Body of pancreas (tissue), 4 donors: ENCODE data around the gene RUNDC1.

ENCODE experiments used
- CTCF ChIP-seq, 7 experiments: fragments of 450-650 bp in 4 of 7; fragments of 200-600 bp in 3 of 7; sonication (generic) in 3 of 7; IDR thresholded peaks; one replicate each; pipeline ENCODE4 v1.5.1; 2016 to 2019; ENCODE audit warnings: antibody characterized with exemption in 7 of 7
- POLR2A ChIP-seq, 3 donors: fragments of 450-650 bp; IDR thresholded peaks; one replicate each; pipeline ENCODE4 v1.6.1; 2016; ENCODE audit warnings: antibody characterized with exemption in 3 of 3, mild to moderate bottlenecking in 2 of 3

DNA sequence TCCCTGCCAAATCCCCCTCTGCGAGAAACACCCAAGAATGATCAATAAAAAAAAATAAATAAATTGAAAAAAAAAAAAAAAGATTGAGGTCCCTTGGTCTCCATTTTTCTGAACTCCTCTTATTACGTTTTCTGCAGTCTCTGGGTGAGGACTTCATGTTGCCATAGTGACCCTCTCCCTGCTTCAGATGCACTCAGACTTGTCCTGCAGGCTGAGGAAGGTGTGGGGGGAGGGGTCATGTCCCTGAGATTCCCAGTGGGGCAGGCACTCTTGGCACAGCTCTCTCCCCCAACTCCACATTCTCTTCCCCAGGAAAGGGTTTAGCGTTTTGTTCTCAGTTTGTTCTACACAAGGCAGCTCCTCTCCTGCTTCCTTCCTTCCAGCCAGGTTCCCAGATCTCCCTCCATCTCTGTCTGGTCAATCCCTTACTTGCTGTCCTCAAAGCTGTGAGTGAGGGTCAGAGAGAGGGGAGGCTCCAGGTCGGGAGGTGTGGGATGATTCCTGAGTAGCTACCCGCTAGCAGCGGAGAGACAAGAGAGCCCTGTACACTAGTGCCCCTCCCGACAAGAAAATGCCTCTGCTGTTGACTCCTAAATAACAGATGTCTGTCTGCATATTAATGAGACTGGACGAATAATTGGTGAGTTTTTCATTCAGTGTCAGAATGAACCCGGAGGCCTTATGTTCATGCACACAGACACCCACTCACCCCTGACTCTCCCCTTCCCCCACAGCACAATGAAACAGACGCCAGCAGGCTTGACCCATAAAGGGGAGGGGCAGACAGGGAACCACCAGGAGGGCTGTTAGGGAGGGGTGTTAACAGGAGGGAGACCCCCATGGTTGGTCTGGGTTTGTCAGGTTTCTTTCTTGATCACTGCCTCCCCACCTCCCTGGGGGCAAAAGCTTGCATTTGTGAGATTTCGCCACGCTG lies 53.9 kb downstream of the RUNDC1 start:
- TF ChIP-seq CTCF (IDR thresholded peaks at IDR 0.05) (no peak), POLR2A (IDR thresholded peaks at IDR 0.05) (no peak)
